DND-41 (cell line): ENCODE measurements around the gene ZNF493.

Experiments used
- CTCF ChIP-seq: IDR thresholded peaks from 2 replicates; pipeline ENCODE4 v1.5.1; 2012; ENCODE audit warnings: borderline replicate concordance, low read length, moderate library complexity, mild to moderate bottlenecking; ENCODE audit not compliant: poor library complexity, severe bottlenecking; ENCODE audit errors: extremely low read depth
- EZH2 ChIP-seq: IDR thresholded peaks from 3 replicates; pipeline ENCODE4 v1.6.1; 2012; ENCODE audit warnings: borderline replicate concordance, low read depth, mild to moderate bottlenecking, moderate library complexity, low read length, inconsistent platforms; ENCODE audit not compliant: severe bottlenecking

DNA sequence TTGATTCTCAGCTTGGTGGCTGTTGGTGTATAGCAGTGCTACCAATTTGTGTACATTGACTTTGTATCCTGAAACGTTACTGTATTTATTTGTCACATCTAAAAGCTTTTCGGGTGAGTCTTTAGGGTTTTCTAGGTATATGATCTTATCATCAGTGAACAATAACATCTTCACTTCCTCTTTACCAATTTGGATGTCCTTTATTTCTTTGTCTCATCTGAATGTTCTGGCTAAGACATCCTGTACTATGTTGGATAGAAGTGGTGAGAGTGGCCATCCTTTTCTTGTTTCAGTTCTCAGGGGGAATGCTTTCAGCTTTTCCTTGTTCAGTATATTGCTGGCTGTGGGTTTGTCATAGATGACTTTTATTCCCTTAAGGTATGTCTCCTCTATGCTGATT is 44.1 kb upstream of the ZNF493 start:
- no peak for TF ChIP-seq CTCF
- TF ChIP-seq EZH2: no peak
